ENCODE measurements around the gene MISP. TPM values are rescaled to one million over a fixed set of nuclear protein-coding genes. Genes with fewer than 3 reads are reported as not detected.

The MISP gene
- total RNA-seq, 2 donors from 2014 or later = 0.96 to 1.5 TPM

DNA sequence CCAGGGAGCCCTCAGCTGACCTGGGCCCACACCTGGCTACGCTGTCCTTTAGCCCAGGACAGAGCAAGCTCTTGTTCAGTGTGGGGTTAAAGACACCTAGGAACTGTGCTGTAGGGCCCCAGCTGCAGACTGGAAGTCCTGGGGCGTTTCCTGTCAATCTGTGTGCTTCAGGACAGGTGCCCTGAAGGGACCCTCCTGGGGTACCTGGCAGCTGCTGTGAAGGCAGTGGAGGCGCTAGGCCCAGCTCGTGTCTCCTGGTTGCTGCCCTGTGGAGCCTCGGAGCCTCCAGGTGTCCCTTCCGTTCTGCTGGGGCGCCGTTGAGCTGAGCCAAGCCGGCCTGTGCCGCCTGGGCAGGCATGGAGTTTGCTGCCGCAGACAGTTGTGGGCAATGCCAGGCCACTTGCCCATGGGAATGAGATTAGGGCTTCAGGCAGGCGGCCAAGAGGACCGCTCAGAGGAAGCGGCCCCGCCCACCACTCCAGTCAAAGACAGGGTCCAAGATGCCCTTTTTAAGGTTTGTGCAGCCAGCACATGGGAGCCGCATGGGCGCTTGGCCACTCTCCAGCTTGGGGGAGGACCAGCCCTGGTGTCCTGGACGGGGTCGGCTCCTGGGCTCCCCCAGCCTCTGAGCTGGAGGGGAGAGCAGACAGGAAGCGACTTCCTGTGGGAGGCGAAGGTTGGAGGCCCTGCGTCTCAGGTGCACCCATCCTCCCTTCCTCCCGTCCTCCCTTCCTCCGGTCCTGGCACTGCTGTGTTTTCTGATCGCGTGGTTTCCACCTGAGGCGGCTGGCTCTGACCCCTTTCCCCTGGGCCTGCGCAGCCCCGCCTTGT lies 50.3 kb downstream of the MISP start:
- no peak for TF ChIP-seq CTCF (IDR thresholded peaks at IDR 0.05)
- peaks cover 3 to 54% of the 10 kb centered on the region in 2 donors for H3K4me1 ChIP-seq
- no peaks in the 10 kb centered on the region for H3K9me3 ChIP-seq
- peak; percentile 74 for DNase-seq (ENCODE audit: low spot score)
- H3K27me3 ChIP-seq = no peaks in the 10 kb centered on the region
- peaks cover 60% of the 10 kb centered on the region for H3K36me3 ChIP-seq
- H3K4me3 ChIP-seq = peak overlapping the region; percentile 7 to 99
- H3K27ac ChIP-seq = peak overlapping the region; percentile 65 to 70

GRCh38 chr19:801861-802497 lies 51.1 kb downstream of the MISP start:
- peak overlapping the region; percentile 65 to 70 for H3K27ac ChIP-seq

DNA sequence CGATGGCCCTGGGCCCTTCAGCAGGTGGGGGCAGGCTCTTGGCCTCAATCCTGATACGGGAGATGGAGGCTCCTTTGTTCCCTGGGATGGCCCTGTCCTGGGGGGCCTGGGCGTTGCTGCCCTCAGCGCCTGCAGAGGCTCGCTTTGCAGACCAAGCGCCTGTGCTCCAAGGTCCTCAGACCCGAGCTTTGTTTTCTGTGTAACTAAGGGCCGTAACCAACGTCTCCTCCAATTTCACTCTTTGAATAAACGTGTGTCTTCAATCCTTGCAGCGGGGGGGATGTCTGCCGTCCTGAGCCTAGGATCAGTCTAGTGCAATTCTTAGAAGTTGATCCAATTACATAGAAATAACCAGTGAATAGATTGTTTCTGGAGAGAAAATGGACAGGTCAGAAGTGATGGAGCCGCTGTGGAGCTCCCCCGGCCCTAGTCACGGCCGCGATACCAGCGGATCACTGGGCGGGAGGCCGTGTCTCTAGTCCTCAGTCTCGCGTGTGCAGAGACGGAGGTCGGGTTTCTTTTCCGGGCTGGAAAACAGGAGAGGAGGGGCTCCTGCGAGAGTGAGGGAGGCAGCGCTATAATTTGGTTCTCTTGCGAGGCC lies 51.7 kb downstream of the MISP start:
- Histone ChIP-seq H3K4me3 (peak overlapping the region in 1 of 2 donors; percentile 99), H3K9me3 (no peaks in the 10 kb centered on the region)

More at GRCh38 chr19:801861-802497, 51.1 kb downstream of the MISP start:
- TF ChIP-seq CTCF (IDR thresholded peaks at IDR 0.05) = no peak
- H3K36me3 ChIP-seq = peaks cover 68% of the 10 kb centered on the region
- no peaks in the 10 kb centered on the region for H3K27me3 ChIP-seq
- peak overlapping the region; percentile 7 to 99 for H3K4me3 ChIP-seq
- H3K4me1 ChIP-seq = peaks cover 3 to 51% of the 10 kb centered on the region in 2 donors
- H3K9me3 ChIP-seq = no peaks in the 10 kb centered on the region
- no peak for DNase-seq (ENCODE audit: low spot score)

DNA sequence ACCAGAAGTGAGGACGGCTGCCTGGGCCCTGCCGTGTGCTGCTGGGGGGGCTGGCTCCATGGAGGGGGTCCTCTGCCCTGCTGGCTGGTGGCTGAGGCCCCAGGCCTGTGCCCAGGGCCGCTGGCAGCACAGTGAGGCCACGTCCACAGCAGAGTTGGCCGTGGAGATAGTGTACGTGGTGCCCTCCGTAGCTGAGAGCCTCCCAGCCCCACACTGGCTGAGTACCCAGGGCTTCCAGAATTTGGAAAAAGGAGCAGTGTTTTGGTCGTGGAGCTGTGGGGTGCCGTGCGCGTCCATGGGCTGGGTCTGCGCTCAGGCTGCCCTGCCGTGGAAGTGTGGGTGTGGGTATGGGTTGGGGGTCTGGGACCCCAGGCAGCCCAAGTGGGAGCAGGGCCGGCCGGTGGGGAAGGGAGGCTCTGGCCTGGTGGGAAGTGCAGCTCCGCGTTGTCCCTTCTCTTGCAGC lies 52.2 kb downstream of the MISP start:
- no peak for DNase-seq (ENCODE audit: low spot score)
- TF ChIP-seq CTCF (IDR thresholded peaks at IDR 0.05) = no peak
- Histone ChIP-seq H3K4me3 (peak overlapping the region in 1 of 2 donors; percentile 99), H3K36me3 (peaks cover 77% of the 10 kb centered on the region), H3K4me1 (peaks cover 3 to 51% of the 10 kb centered on the region in 2 donors), H3K9me3 (no peaks in the 10 kb centered on the region), H3K27ac (peak overlapping the region in 1 of 2 donors; percentile 37), H3K27me3 (no peaks in the 10 kb centered on the region)

More for the DNA sequence above, 51.7 kb downstream of the MISP start:
- H3K4me1 ChIP-seq = peaks cover 3 to 51% of the 10 kb centered on the region in 2 donors
- peaks cover 74% of the 10 kb centered on the region for H3K36me3 ChIP-seq
- no peak for TF ChIP-seq CTCF (IDR thresholded peaks at IDR 0.05)
- peak overlapping the region in 1 of 2 donors; percentile 70 for H3K27ac ChIP-seq
- DNase-seq (ENCODE audit: low spot score) = no peak
- no peaks in the 10 kb centered on the region for H3K27me3 ChIP-seq

- no peaks in the 10 kb centered on the region for H3K9me3 ChIP-seq
- no peaks in the 10 kb centered on the region for H3K27me3 ChIP-seq
- no peak for TF ChIP-seq CTCF (IDR thresholded peaks at IDR 0.05)
- peaks cover 77% of the 10 kb centered on the region for H3K36me3 ChIP-seq
- H3K4me1 ChIP-seq = peaks cover 3 to 45% of the 10 kb centered on the region in 2 donors
- no peak for DNase-seq (ENCODE audit: low spot score)
- H3K27ac ChIP-seq = no peak overlapping the region
- no peak overlapping the region for H3K4me3 ChIP-seq
These were observed 52.9 kb downstream of the MISP start for GRCh38 chr19:803686-804418.

Measured in right atrium auricular region (tissue), 2 donors.